Loucy (cell line): ENCODE data around the gene CNOT6.

Source experiments
- H2AFZ ChIP-seq: fragments of 200-600 bp; sonication (generic); 2 replicates; pipeline ENCODE4 v1.6.0; 2016; ENCODE audit warnings: antibody characterized with exemption, mild to moderate bottlenecking, low read length, moderate library complexity
- H3F3A ChIP-seq: fragments of 200-600 bp; 2 replicates; pipeline ENCODE4 v1.6.0; 2016; ENCODE audit warnings: antibody characterized with exemption, low read depth, mild to moderate bottlenecking
- H3K27me3 ChIP-seq: fragments of 200-600 bp; sonication (generic); 2 replicates; pipeline ENCODE4 v1.6.1; 2014; ENCODE audit warnings: low read length, mild to moderate bottlenecking; ENCODE audit not compliant: insufficient read depth, poor library complexity, severe bottlenecking
- H3K36me3 ChIP-seq: fragments of 200-600 bp; sonication (generic); 2 replicates; pipeline ENCODE4 v1.6.1; 2016; ENCODE audit warnings: low read length; ENCODE audit not compliant: insufficient read depth
- H3K4me1 ChIP-seq: fragments of 200-600 bp; sonication (generic); 2 replicates; pipeline ENCODE4 v1.5.1; 2014; ENCODE audit warnings: low read length, mild to moderate bottlenecking; ENCODE audit not compliant: insufficient read depth, poor library complexity, severe bottlenecking
- H3K4me2 ChIP-seq: fragments of 200-600 bp; sonication (generic); 2 replicates; pipeline ENCODE4 v1.6.0; 2014; ENCODE audit warnings: antibody characterized with exemption, low read length, low read depth, mild to moderate bottlenecking; ENCODE audit not compliant: poor library complexity, severe bottlenecking
- H3K4me3 ChIP-seq: fragments of 200-600 bp; sonication (generic); 2 replicates; pipeline ENCODE4 v1.5.1; 2014; ENCODE audit warnings: low read length, mild to moderate bottlenecking, mixed read lengths; ENCODE audit not compliant: poor library complexity, severe bottlenecking
- H3K79me2 ChIP-seq: fragments of 200-600 bp; sonication (generic); 2 replicates; pipeline ENCODE4 v1.6.1; 2014; ENCODE audit warnings: low read length; ENCODE audit not compliant: insufficient read depth
- H3K9ac ChIP-seq: fragments of 200-600 bp; sonication (generic); 2 replicates; pipeline ENCODE4 v1.6.0; 2014; ENCODE audit warnings: mild to moderate bottlenecking, low read depth, low read length, moderate library complexity; ENCODE audit not compliant: poor library complexity, severe bottlenecking
- H3K9me2 ChIP-seq: fragments of 200-600 bp; sonication (generic); replicated peaks from 2 replicates; pipeline ENCODE4 v1.6.1; 2016; ENCODE audit warnings: low read depth, low read length, mixed read lengths
- H3K9me3 ChIP-seq: fragments of 200-600 bp; sonication (generic); 2 replicates; pipeline ENCODE4 v1.6.1; 2014; ENCODE audit warnings: mild to moderate bottlenecking, antibody characterized with exemption, low read length, low read depth; ENCODE audit not compliant: insufficient read depth
- H4K20me1 ChIP-seq: fragments of 200-600 bp; sonication (generic); 2 replicates; pipeline ENCODE4 v1.6.0; 2014; ENCODE audit warnings: antibody characterized with exemption, low read length, mild to moderate bottlenecking; ENCODE audit not compliant: insufficient read depth, poor library complexity, severe bottlenecking
- EZH2phosphoT487 ChIP-seq: fragments of 200-600 bp; IDR thresholded peaks from 2 replicates; pipeline ENCODE4 v1.6.1; 2018; ENCODE audit warnings: antibody characterized with exemption, mild to moderate bottlenecking, moderate library complexity, borderline replicate concordance
- TF ChIP-seq, protein P1 (sequence below): fragments of 200-600 bp; sonication (generic); conservative IDR thresholded peaks from 2 replicates; pipeline ENCODE4 v1.5.1; 2014; ENCODE audit warnings: mild to moderate bottlenecking, antibody characterized with exemption, low read length

The CNOT6 gene

GRCh38 chr5:180545248-180545647, 51.1 kb downstream of the CNOT6 start:
- Histone ChIP-seq H3K9ac (no peak overlapping the region), H3K9me3 (no peaks in the 10 kb centered on the region), H3K79me2 (peaks cover 33% of the 10 kb centered on the region), H3F3A (no peaks in the 10 kb centered on the region), H4K20me1 (peaks cover 10% of the 10 kb centered on the region), H3K9me2 (no peaks in the 10 kb centered on the region), H3K27me3 (no peaks in the 10 kb centered on the region), H3K36me3 (peaks cover 34% of the 10 kb centered on the region; the same call in 1 of the 2 replicates), H3K4me1 (no peaks in the 10 kb centered on the region), H3K4me3 (no peak overlapping the region), H2AFZ (no peak overlapping the region), H3K4me2 (no peak overlapping the region)
- TF ChIP-seq, protein P1, sequence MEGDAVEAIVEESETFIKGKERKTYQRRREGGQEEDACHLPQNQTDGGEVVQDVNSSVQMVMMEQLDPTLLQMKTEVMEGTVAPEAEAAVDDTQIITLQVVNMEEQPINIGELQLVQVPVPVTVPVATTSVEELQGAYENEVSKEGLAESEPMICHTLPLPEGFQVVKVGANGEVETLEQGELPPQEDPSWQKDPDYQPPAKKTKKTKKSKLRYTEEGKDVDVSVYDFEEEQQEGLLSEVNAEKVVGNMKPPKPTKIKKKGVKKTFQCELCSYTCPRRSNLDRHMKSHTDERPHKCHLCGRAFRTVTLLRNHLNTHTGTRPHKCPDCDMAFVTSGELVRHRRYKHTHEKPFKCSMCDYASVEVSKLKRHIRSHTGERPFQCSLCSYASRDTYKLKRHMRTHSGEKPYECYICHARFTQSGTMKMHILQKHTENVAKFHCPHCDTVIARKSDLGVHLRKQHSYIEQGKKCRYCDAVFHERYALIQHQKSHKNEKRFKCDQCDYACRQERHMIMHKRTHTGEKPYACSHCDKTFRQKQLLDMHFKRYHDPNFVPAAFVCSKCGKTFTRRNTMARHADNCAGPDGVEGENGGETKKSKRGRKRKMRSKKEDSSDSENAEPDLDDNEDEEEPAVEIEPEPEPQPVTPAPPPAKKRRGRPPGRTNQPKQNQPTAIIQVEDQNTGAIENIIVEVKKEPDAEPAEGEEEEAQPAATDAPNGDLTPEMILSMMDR: no peak
- TF ChIP-seq EZH2phosphoT487: no peak

- Histone ChIP-seq H3K27me3 (no peaks in the 10 kb centered on the region), H3K79me2 (peaks cover 32% of the 10 kb centered on the region; the same call in 1 of the 2 replicates), H3K4me3 (no peak overlapping the region), H3K4me2 (no peak overlapping the region), H3K9ac (no peak overlapping the region), H3K36me3 (peaks cover 37% of the 10 kb centered on the region; the same call in 1 of the 2 replicates), H3F3A (no peaks in the 10 kb centered on the region), H3K9me2 (no peaks in the 10 kb centered on the region), H3K4me1 (no peaks in the 10 kb centered on the region), H2AFZ (no peak overlapping the region), H3K9me3 (no peaks in the 10 kb centered on the region), H4K20me1 (peaks cover 10% of the 10 kb centered on the region)
- TF ChIP-seq, protein P1: no peak
- TF ChIP-seq EZH2phosphoT487: no peak
Measured at GRCh38 chr5:180548563-180548962, 54.4 kb downstream of the CNOT6 start.

DNA sequence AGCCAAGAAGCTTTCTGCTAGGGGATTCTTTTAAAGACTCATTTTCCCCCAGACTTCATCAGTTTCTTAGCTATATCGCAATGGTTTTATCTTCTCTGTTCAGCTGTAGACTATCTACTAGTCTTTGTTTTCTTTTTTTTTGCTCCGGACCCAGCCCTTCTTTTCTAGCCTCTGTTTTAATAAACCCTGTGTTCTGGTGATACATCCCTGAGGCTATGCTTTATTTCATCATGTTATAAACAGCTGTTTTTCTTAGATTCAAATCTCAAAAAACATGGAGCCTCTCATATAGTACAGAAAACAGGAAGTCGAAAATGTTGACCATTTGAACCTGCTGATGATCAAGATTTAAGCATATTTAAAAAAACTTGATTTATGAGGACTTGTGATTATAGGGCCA, 59.4 kb downstream of the CNOT6 start:
- H3K79me2 ChIP-seq: no peaks in the 10 kb centered on the region

More for the DNA sequence above, 59.4 kb downstream of the CNOT6 start:
- Histone ChIP-seq H2AFZ (no peak overlapping the region), H3K4me2 (no peak overlapping the region), H3K9me3 (no peaks in the 10 kb centered on the region), H3K27me3 (no peaks in the 10 kb centered on the region), H3F3A (no peaks in the 10 kb centered on the region), H3K9ac (no peak overlapping the region), H4K20me1 (peaks cover 2% of the 10 kb centered on the region), H3K4me3 (no peak overlapping the region), H3K36me3 (peaks cover 44% of the 10 kb centered on the region; the same call in 1 of the 2 replicates), H3K9me2 (no peaks in the 10 kb centered on the region), H3K4me1 (no peaks in the 10 kb centered on the region)
- TF ChIP-seq EZH2phosphoT487: no peak
- TF ChIP-seq, protein P1: no peak
